Osteocyte (in vitro differentiated cells): ENCODE results near the gene IVNS1ABP. TPM values are rescaled to one million over a fixed set of nuclear protein-coding genes. Genes with fewer than 3 reads are reported as not detected.
"Not testable (repeated sequence)": the region's sequence is repeated elsewhere in the genome, so short reads cannot be mapped to it uniquely, and the experiment has no call there.

Experiments
- DNase-seq: peaks from one replicate; pipeline ENCODE4 v3.0.0; 2021; ENCODE audit warnings: mixed read lengths; ENCODE audit not compliant: unreplicated experiment; ENCODE audit errors: extremely low spot score
- H3K27ac Mint-ChIP-seq: one replicate; pipeline ENCODE4 v1.8.0; 2021; ENCODE audit warnings: mild to moderate bottlenecking, mixed read lengths; ENCODE audit not compliant: unreplicated experiment
- H3K27me3 Mint-ChIP-seq: one replicate; pipeline ENCODE4 v1.8.0; 2021; ENCODE audit warnings: mixed read lengths; ENCODE audit not compliant: unreplicated experiment
- H3K36me3 Mint-ChIP-seq: one replicate; pipeline ENCODE4 v1.8.0; 2021; ENCODE audit warnings: mixed read lengths; ENCODE audit not compliant: unreplicated experiment
- H3K4me1 Mint-ChIP-seq: one replicate; pipeline ENCODE4 v1.8.0; 2021; ENCODE audit warnings: mixed read lengths; ENCODE audit not compliant: unreplicated experiment
- H3K4me3 Mint-ChIP-seq: one replicate; pipeline ENCODE4 v1.8.0; 2021; ENCODE audit warnings: mild to moderate bottlenecking, moderate library complexity, mixed read lengths; ENCODE audit not compliant: unreplicated experiment
- H3K9me3 Mint-ChIP-seq: one replicate; pipeline ENCODE4 v1.8.0; 2021; ENCODE audit warnings: mixed read lengths; ENCODE audit not compliant: unreplicated experiment
- CTCF ChIP-seq: fragments of 200-600 bp; sonication (generic); IDR thresholded peaks from 2 replicates; pipeline ENCODE4 v1.5.0; 2021; ENCODE audit warnings: antibody characterized with exemption, mild to moderate bottlenecking, moderate library complexity
- total RNA-seq: library from RNA; stranded (reverse); gene quantifications from 2 replicates; pipeline ENCODE4 v1.2.1, GENCODE V29; 2021

The IVNS1ABP gene
- total RNA-seq, 1 donor from 2014 or later, result 130 TPM

GRCh38 chr1:185334182-185334581 lies 17.1 kb upstream of the IVNS1ABP start:
- no peak for DNase-seq
- H3K27me3 Mint-ChIP-seq, result no peaks in the 10 kb centered on the region
- no peak for TF ChIP-seq CTCF
- H3K4me3 Mint-ChIP-seq, result no peak overlapping the region
- H3K27ac Mint-ChIP-seq, result no peak overlapping the region
- H3K4me1 Mint-ChIP-seq, result peaks cover 7% of the 10 kb centered on the region
- no peaks in the 10 kb centered on the region for H3K36me3 Mint-ChIP-seq
- H3K9me3 Mint-ChIP-seq, result no peaks in the 10 kb centered on the region

- DNase-seq, result no peak
- H3K4me1 Mint-ChIP-seq, result no peaks in the 10 kb centered on the region
- H3K9me3 Mint-ChIP-seq, result no peaks in the 10 kb centered on the region
- no peak for TF ChIP-seq CTCF
- H3K4me3 Mint-ChIP-seq, result no peak overlapping the region
- H3K36me3 Mint-ChIP-seq, result no peaks in the 10 kb centered on the region
- no peak overlapping the region for H3K27ac Mint-ChIP-seq
- no peaks in the 10 kb centered on the region for H3K27me3 Mint-ChIP-seq
These were observed 11.2 kb upstream of the IVNS1ABP start for GRCh38 chr1:185328255-185328654.

- TF ChIP-seq CTCF, result no peak
- no peak overlapping the region for H3K4me3 Mint-ChIP-seq
- no peak for DNase-seq
- H3K27me3 Mint-ChIP-seq, result no peaks in the 10 kb centered on the region
- peaks cover 1% of the 10 kb centered on the region for H3K36me3 Mint-ChIP-seq
- no peaks in the 10 kb centered on the region for H3K9me3 Mint-ChIP-seq
- no peaks in the 10 kb centered on the region for H3K4me1 Mint-ChIP-seq
- no peak overlapping the region for H3K27ac Mint-ChIP-seq
These were observed 8.4 kb upstream of the IVNS1ABP start for GRCh38 chr1:185325413-185325812.

DNA sequence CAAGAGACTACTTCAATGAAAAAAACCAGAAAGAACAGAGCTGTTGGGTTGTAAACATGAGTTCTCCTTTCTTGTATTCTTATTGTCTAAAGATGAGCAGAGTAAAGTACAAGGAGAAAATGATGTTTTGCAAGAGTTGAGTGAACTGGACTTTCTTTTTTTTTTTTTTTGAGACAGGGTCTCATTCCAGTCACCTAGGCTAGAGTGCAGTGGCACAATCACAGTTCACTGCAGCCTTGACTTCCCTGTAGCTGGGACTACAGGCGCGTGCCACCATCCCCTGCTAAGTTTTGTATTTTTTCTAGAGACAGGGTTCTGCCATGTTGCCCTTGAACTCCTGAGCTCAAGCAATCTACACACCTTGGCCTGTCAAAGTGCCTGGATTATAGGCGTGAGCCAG lies 7.1 kb upstream of the IVNS1ABP start:
- no peak overlapping the region for H3K27ac Mint-ChIP-seq
- no peak overlapping the region for H3K4me3 Mint-ChIP-seq
- no peaks in the 10 kb centered on the region for H3K27me3 Mint-ChIP-seq
- TF ChIP-seq CTCF, result no peak
- DNase-seq, result no peak
- peaks cover 2% of the 10 kb centered on the region for H3K4me1 Mint-ChIP-seq
- no peaks in the 10 kb centered on the region for H3K9me3 Mint-ChIP-seq
- H3K36me3 Mint-ChIP-seq, result peaks cover 1% of the 10 kb centered on the region

GRCh38 chr1:185322636-185323035 lies 5.6 kb upstream of the IVNS1ABP start:
- peaks cover 16% of the 10 kb centered on the region for H3K4me1 Mint-ChIP-seq
- H3K27me3 Mint-ChIP-seq, result no peaks in the 10 kb centered on the region
- H3K27ac Mint-ChIP-seq, result no peak overlapping the region
- DNase-seq, result no peak
- H3K9me3 Mint-ChIP-seq, result no peaks in the 10 kb centered on the region
- H3K4me3 Mint-ChIP-seq, result no peak overlapping the region
- TF ChIP-seq CTCF, result no peak
- peaks cover 1% of the 10 kb centered on the region for H3K36me3 Mint-ChIP-seq

GRCh38 chr1:185321653-185322221 lies 4.7 kb upstream of the IVNS1ABP start:
- H3K27ac Mint-ChIP-seq, H3K36me3 Mint-ChIP-seq, H3K27me3 Mint-ChIP-seq, H3K4me3 Mint-ChIP-seq, DNase-seq, H3K9me3 Mint-ChIP-seq: not testable (repeated sequence)
- peaks cover 20% of the 10 kb centered on the region for H3K4me1 Mint-ChIP-seq

DNA sequence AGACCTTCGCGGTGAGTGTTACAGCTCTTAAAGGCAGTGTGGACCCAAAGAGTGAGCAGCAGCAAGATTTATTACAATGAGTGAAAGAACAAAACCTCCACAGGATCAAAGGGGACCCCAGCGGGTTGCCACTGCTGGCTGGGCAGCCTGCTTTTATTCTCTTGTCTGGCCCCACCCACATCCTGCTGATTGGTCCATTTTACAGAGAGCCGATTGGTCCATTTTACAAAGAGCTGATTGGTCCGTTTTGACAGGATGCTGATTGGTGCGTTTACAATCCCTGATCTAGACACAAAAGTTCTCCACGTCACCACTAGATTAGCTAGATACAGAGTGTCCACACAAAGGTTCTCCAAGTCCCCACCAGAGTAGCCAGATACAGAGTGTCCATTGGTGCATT lies 4.1 kb upstream of the IVNS1ABP start:
- H3K4me1 Mint-ChIP-seq, result peaks cover 20% of the 10 kb centered on the region
- DNase-seq, H3K27me3 Mint-ChIP-seq, H3K36me3 Mint-ChIP-seq, H3K9me3 Mint-ChIP-seq, H3K27ac Mint-ChIP-seq, H3K4me3 Mint-ChIP-seq: not testable (repeated sequence)
